Kidney (tissue), 14 donors: Measurements from ENCODE around the gene F12. TPM values are rescaled to one million over a fixed set of nuclear protein-coding genes. Genes with fewer than 3 reads are reported as not detected.

Experiments used
- DNase-seq, 5 donors: peaks; one replicate each; pipeline ENCODE4 v3.0.0-alpha.2; 2013 to 2020
- FAIRE-seq: peaks from 2 replicates; lab custom pipeline; 2012; peaks lifted over from hg19 to GRCh38; lab: Jason Lieb, UNC
- H3K27ac ChIP-seq, 2 donors: one replicate each; pipeline ENCODE4 v1.7.0; 2013; ENCODE audit warnings: low read depth in 2 of 2, low read length in 2 of 2, inconsistent platforms in 1 of 2
- H3K27me3 ChIP-seq: one replicate; pipeline ENCODE4 v1.7.1; 2013; ENCODE audit warnings: low read length, inconsistent platforms; ENCODE audit not compliant: control insufficient read depth, insufficient read depth
- H3K36me3 ChIP-seq, 3 donors: one replicate each; pipeline versions ENCODE4 v1.7.0 to v1.7.1; 2013; ENCODE audit warnings: low read length in 3 of 3, control low read depth in 1 of 3, inconsistent platforms in 1 of 3; ENCODE audit not compliant: insufficient read depth in 3 of 3, control insufficient read depth in 2 of 3
- H3K4me1 ChIP-seq, 3 donors: one replicate each; pipeline versions ENCODE4 v1.7.0 to v1.7.1; 2013; ENCODE audit warnings: low read length in 3 of 3, inconsistent platforms in 1 of 3, low read depth in 1 of 3; ENCODE audit not compliant: control insufficient read depth in 2 of 3, insufficient read depth in 2 of 3
- H3K4me3 ChIP-seq, 3 donors: one replicate each; pipeline versions ENCODE4 v1.7.0 to v1.8.1; 2013; ENCODE audit warnings: low read length in 3 of 3, control low read depth in 1 of 3, inconsistent platforms in 1 of 3
- H3K9ac ChIP-seq, 3 donors: one replicate each; pipeline versions ENCODE4 v1.7.0 to v1.7.1; 2013; ENCODE audit warnings: low read length in 3 of 3, control low read depth in 1 of 3, inconsistent platforms in 1 of 3
- H3K9me3 ChIP-seq, 3 donors: one replicate each; pipeline versions ENCODE4 v1.7.0 to v1.7.1; 2013; ENCODE audit warnings: low read length in 3 of 3, control low read depth in 1 of 3, inconsistent platforms in 1 of 3; ENCODE audit not compliant: control insufficient read depth in 2 of 3, insufficient read depth in 1 of 3
- intact Hi-C: fragments of 100-400 bp; cut with DNase I; formaldehyde crosslinking; loops from one replicate; pipeline ENCODE4 v1.11.1; 2022
- polyA plus RNA-seq: library from polyadenylated mRNA; stranded (reverse); fragments of 350-450 nt; fragmentation: Illumina TruSeq; extraction: RNeasy Lipid Tissue Mini Kit (QIAGEN cat#74804); gene quantifications from one replicate; pipeline ENCODE4 v1.2.3, GENCODE V29; 2014; ENCODE audit warnings: low read depth, low replicate concordance; ENCODE audit not compliant: insufficient read depth
- total RNA-seq: library from RNA; stranded (reverse); fragmentation: NEBNext Ultra II Directional; extraction: Animal tissue kit (Norgen Biotek cat#: 25700); gene quantifications from one replicate; pipeline ENCODE4 v1.2.1, GENCODE V29; 2021
- TF ChIP-seq, protein P1 (sequence below): IDR thresholded peaks from 3 replicates; pipeline ENCODE4 v1.5.1; 2012; ENCODE audit warnings: mild to moderate bottlenecking, moderate library complexity, borderline replicate concordance; ENCODE audit not compliant: insufficient read depth; ENCODE audit errors: extremely low read depth
- donor health status: control.
- donor health status: control.
- donor health status: control.
- donor health status: control.
- donor health status: control.
- donor health status: DM: yes; HTN: yes; CAD: no.
- donor health status: Normal renal cell carcinoma (clear cell type).

Gene F12
- total and polyA plus RNA-seq, 2 donors from 2014 or later, result 3.1 to 4.2 TPM

DNA sequence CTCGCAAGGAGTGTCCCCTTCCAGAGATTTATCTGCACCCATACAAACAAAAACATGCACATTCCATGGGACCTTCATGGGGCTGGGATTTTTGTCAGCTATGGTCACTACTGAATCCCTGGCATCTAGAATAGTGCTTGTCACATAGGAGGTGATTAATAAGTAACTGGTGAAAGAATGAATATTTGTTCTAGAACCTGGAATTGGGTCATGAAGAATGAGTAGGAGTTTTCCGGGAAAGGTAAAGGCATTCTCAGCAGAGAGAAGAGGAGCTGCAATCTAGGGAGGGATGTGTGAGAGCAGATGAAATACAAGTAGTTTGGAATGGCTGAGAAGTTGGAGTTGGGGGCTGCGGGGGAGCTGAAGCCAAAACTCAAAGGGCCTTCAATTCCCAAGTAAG is 55.1 kb downstream of the F12 start:
- Histone ChIP-seq H3K4me3 (no peak overlapping the region), H3K27me3 (no peaks in the 10 kb centered on the region), H3K9me3 (no peaks in the 10 kb centered on the region), H3K4me1 (peaks cover 4 to 26% (median 13%) of the 10 kb centered on the region in 3 donors), H3K27ac (no peak overlapping the region), H3K9ac (no peak overlapping the region), H3K36me3 (no peaks in the 10 kb centered on the region)
- intact Hi-C loops, result no loop called here
- TF ChIP-seq, protein P1, sequence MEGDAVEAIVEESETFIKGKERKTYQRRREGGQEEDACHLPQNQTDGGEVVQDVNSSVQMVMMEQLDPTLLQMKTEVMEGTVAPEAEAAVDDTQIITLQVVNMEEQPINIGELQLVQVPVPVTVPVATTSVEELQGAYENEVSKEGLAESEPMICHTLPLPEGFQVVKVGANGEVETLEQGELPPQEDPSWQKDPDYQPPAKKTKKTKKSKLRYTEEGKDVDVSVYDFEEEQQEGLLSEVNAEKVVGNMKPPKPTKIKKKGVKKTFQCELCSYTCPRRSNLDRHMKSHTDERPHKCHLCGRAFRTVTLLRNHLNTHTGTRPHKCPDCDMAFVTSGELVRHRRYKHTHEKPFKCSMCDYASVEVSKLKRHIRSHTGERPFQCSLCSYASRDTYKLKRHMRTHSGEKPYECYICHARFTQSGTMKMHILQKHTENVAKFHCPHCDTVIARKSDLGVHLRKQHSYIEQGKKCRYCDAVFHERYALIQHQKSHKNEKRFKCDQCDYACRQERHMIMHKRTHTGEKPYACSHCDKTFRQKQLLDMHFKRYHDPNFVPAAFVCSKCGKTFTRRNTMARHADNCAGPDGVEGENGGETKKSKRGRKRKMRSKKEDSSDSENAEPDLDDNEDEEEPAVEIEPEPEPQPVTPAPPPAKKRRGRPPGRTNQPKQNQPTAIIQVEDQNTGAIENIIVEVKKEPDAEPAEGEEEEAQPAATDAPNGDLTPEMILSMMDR, result no peak
- no peak for DNase-seq
- FAIRE-seq, result no peak

DNA sequence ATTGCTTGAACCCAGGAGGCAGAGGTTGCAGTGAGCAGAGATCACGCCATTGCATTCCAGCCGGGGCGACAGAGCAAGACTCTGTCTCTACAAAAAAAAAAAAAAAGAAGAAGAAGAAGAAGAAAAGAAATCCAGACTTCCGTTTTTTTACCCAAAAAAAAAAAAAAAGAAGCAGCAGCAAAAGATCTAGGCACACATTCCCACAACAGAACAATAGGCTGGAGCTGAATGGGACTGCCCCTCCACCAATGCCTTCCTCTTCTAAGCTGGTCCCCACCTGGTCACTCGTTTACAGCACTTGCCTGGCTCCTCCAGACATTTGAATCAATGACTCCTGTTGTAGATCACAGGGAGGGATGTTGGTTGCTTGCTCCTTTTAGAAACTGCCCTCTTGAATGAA is 56.3 kb downstream of the F12 start:
- Histone ChIP-seq H3K27me3 (no peaks in the 10 kb centered on the region), H3K4me1 (peaks cover 4 to 24% (median 13%) of the 10 kb centered on the region in 3 donors), H3K36me3 (no peaks in the 10 kb centered on the region), H3K9ac (no peak overlapping the region), H3K9me3 (no peaks in the 10 kb centered on the region), H3K27ac (no peak overlapping the region), H3K4me3 (no peak overlapping the region)
- intact Hi-C loops, result no loop called here
- TF ChIP-seq, protein P1, result no peak
- FAIRE-seq (no peak), DNase-seq (no peak)

Other genes starting within 250 kb of the F12 start
- gene RAB24, start 105.8 kb downstream of the F12 start, total RNA-seq, result 25.0 TPM
- gene RAB24, start 105.8 kb downstream of the F12 start, polyA plus RNA-seq, result 77.6 TPM
- gene PRELID1, start 105.8 kb downstream of the F12 start, total RNA-seq, result 90.8 TPM
- gene PRELID1, start 105.8 kb downstream of the F12 start, polyA plus RNA-seq, result 351 TPM
- 6.6 TPM for gene MXD3, start 97.7 kb downstream of the F12 start, total RNA-seq
- gene MXD3, start 97.7 kb downstream of the F12 start, polyA plus RNA-seq, result 4.9 TPM
- 137 TPM for gene LMAN2, start 57.9 kb downstream of the F12 start, total RNA-seq
- gene LMAN2, start 57.9 kb downstream of the F12 start, polyA plus RNA-seq, result 190 TPM
- gene RGS14, start 51.6 kb downstream of the F12 start, total RNA-seq, result 28.4 TPM
- 56.3 TPM for gene RGS14, start 51.6 kb downstream of the F12 start, polyA plus RNA-seq
- gene SLC34A1, start 25.1 kb downstream of the F12 start, total RNA-seq, result 0.91 TPM
- gene SLC34A1, start 25.1 kb downstream of the F12 start, polyA plus RNA-seq, result 211 TPM
- gene PFN3, start 8.9 kb downstream of the F12 start, total RNA-seq, result not detected
- gene PFN3, start 8.9 kb downstream of the F12 start, polyA plus RNA-seq, result not detected
- 37.8 TPM for gene GRK6, start 17.1 kb upstream of the F12 start, total RNA-seq
- 9.6 TPM for gene GRK6, start 17.1 kb upstream of the F12 start, polyA plus RNA-seq
- gene PRR7, start 37.2 kb upstream of the F12 start, total RNA-seq, result 5.5 TPM
- 1.6 TPM for gene PRR7, start 37.2 kb upstream of the F12 start, polyA plus RNA-seq
- gene DBN1, start 64.1 kb upstream of the F12 start, total RNA-seq, result 64.2 TPM
- 56.5 TPM for gene DBN1, start 64.1 kb upstream of the F12 start, polyA plus RNA-seq
- gene PDLIM7, start 88.0 kb upstream of the F12 start, total RNA-seq, result 89.7 TPM
- gene PDLIM7, start 88.0 kb upstream of the F12 start, polyA plus RNA-seq, result 46.4 TPM
- 18.6 TPM for gene DOK3, start 100.3 kb upstream of the F12 start, total RNA-seq
- 1.9 TPM for gene DOK3, start 100.3 kb upstream of the F12 start, polyA plus RNA-seq
- 86.7 TPM for gene DDX41, start 107.4 kb upstream of the F12 start, total RNA-seq
- 97.3 TPM for gene DDX41, start 107.4 kb upstream of the F12 start, polyA plus RNA-seq
- gene FAM193B, start 145.0 kb upstream of the F12 start, total RNA-seq, result 77.8 TPM
- gene FAM193B, start 145.0 kb upstream of the F12 start, polyA plus RNA-seq, result 61.0 TPM
- gene TMED9, start 182.6 kb upstream of the F12 start, total RNA-seq, result 168 TPM
- 214 TPM for gene TMED9, start 182.6 kb upstream of the F12 start, polyA plus RNA-seq
- 30.7 TPM for gene B4GALT7, start 190.6 kb upstream of the F12 start, total RNA-seq
- 42.6 TPM for gene B4GALT7, start 190.6 kb upstream of the F12 start, polyA plus RNA-seq